Activated CD4-positive, alpha-beta T cell treated with anti-CD3 and anti-CD28 coated beads for 24 hours (primary cell): ENCODE measurements around the gene MARCHF9.
A peak's percentile ranks its signal among the peaks of the same experiment; 100 is the strongest.

Source experiments
- DNase-seq, 2 donors: peaks; one replicate each; pipeline ENCODE4 v3.0.0-alpha.2; 2020; ENCODE audit warnings: low read depth in 2 of 2

The MARCHF9 gene

GRCh38 chr12:57796996-57797395 is 42.1 kb downstream of the MARCHF9 start:
- no peak for DNase-seq

- DNase-seq = no peak
Measured at GRCh38 chr12:57797933-57798332, 43.0 kb downstream of the MARCHF9 start.

- DNase-seq = no peak
Measured at GRCh38 chr12:57800965-57801364, 46.1 kb downstream of the MARCHF9 start.

GRCh38 chr12:57802607-57803006 is 47.7 kb downstream of the MARCHF9 start:
- DNase-seq = no peak

GRCh38 chr12:57803319-57803893 is 48.5 kb downstream of the MARCHF9 start:
- peak; percentile 7 to 12 for DNase-seq

- DNase-seq = no peak
Measured at GRCh38 chr12:57806677-57807076, 51.8 kb downstream of the MARCHF9 start.

GRCh38 chr12:57807285-57807684 is 52.4 kb downstream of the MARCHF9 start:
- no peak for DNase-seq

- no peak for DNase-seq
Measured at GRCh38 chr12:57808351-57808750, 53.4 kb downstream of the MARCHF9 start.

- DNase-seq = no peak
Measured at GRCh38 chr12:57809425-57809824, 54.5 kb downstream of the MARCHF9 start.
